HG03460 (cell line): ENCODE results near the gene SCAPER.

Experiments used
- ATAC-seq: cut with Tn5 transposase; IDR thresholded peaks from one replicate; pipeline ENCODE4 v1.9.1; 2021; ENCODE audit not compliant: unreplicated experiment

SCAPER gene

GRCh38 chr15:76377751-76378150, 527.4 kb downstream of the SCAPER start:
- no peak for ATAC-seq

GRCh38 chr15:76377217-76377616, 527.9 kb downstream of the SCAPER start:
- no peak for ATAC-seq

GRCh38 chr15:76376816-76377215, 528.3 kb downstream of the SCAPER start:
- no peak for ATAC-seq

DNA sequence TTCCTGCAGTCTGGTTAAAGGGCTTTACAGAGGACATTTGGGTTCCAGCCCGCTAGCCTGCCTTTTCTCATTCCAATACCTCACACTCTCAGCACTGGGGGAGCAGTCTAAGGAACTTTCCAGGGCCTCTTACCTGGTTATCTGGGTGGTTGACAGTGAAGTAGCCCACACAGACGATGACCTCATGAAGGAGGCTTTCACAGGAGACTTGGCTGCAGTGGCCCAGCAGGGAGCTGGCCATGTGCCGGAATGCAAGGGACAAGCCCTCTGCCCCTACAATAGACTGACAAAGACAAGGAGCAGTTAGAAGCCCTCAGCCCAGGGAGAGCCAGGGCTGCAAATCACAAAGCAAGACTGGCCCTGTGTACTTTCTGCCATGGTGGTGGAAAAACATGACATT, 529.1 kb downstream of the SCAPER start:
- ATAC-seq, result no peak

DNA sequence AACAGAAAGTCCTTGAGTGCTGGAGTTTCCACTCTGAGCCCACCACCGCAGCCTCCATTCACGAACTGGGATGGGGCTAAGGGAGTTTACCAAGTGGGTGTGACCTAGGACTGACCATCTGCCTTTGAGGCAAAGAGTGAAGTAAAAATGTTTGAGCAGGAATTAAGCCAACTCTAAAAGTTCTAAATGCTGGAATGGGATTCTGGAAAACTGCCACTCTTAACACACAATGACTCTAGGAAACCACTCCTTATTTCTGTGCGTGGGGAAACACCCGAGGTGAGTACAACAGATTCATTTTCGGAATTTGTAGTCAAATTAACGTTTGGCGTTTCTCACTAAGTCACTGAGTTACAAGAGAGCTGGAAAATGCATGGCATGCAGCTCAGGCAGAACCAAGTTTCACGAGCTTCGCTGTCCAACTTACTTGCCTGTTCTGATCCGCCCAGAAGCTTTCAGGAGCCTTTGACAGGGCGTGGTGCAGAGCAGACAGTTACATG, 537.0 kb downstream of the SCAPER start:
- no peak for ATAC-seq

- no peak for ATAC-seq
These were observed 538.4 kb downstream of the SCAPER start for GRCh38 chr15:76366714-76367113.

DNA sequence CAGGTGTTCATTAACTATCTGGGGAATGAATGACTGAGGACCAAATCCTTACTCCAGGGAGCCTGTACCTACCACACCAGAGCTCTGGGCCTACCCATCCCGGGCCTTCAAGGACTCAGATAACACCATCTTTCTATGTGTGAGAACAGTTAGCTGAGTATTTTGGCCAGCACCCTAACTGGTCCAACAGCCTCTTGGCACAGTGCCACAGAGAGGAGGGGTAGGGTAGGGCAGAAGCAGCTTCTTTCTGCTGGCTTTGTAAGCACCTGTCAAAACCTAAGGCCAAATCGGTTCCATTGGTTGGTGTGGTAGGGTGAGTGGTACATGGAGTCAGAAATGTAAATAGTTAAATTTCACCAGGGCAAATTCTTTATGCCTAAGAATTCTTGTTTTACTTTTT, 541.9 kb downstream of the SCAPER start:
- ATAC-seq, result no peak

GRCh38 chr15:76360416-76360815, 544.7 kb downstream of the SCAPER start:
- ATAC-seq, result no peak

- no peak for ATAC-seq
These were observed 546.0 kb downstream of the SCAPER start for GRCh38 chr15:76359152-76359551.

GRCh38 chr15:76358453-76358852, 546.7 kb downstream of the SCAPER start:
- ATAC-seq, result no peak

DNA sequence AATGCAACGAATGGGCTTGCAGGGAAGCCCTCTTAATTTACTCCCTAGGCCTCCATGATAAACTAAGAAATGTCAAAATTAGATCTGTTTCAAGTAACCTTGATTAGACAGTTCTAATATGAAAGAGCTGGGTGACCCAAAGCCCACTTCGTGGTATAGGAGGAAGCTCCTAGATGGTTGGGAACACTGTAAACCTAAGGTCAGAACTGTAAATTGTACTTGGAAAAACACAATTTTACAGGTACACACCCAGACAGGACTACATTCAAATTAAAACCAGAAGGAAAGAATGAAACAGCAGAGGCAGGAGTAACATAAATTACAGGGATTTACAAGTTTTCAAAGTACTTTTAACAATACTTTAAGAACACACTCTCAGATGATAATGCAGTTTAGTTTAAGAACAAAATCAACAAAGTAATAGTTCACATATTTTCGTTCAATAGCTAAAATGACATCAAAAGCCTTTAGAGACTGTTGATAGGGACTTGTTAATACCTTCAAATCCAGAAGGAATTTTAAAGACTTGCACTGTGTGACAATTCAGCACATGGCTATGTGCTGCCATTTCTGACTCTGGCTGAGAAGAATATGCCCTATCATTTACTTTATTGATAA, 550.2 kb downstream of the SCAPER start:
- ATAC-seq, result no peak

DNA sequence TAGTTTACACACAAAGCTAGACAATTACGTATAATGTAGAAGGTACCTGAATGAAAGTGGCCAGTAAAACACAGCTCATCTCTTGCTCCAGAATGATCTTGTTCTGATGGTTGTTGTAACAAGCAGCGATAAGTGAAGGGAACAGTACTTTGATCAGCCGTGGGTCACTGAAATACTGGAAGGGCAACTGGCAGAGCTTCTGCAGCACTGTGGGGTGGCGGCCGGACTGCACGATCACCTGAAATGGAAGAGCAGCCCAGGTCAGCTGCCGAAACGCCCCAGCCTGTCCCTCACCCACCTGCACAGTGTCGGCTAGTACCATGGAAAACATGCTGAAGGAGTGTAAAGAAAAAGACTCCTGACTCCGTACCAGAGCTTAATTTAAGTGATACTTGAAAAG, 551.2 kb downstream of the SCAPER start:
- no peak for ATAC-seq

GRCh38 chr15:76353023-76353577, 552.0 kb downstream of the SCAPER start:
- no peak for ATAC-seq

- no peak for ATAC-seq
These were observed 555.7 kb downstream of the SCAPER start for GRCh38 chr15:76349301-76350070.

DNA sequence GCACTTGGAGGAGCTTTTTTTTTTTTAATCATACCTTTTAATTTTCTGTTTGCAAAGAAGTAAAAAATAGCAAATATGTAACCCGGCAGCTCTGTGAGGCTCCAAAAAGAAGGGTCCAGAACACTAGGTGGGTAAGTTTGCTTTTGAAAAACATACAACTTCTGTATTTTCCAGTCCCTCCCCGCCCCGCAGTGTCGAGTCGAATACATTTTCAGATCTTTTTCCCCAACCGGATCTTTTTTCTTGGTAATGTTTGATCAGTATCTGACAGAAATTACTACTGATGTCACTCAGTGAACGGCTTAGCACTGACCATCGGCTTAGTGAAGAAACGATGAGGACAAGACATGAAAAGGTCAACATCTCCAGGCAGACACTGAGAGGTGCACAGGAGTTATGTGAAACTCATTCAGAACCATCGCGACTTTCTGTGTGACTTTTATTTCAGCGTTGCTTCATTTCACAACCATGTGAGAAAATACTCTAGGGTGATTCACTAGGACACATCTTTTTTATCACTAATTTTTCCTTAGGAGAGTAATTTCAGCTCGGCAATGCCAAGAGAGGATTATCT, 557.6 kb downstream of the SCAPER start:
- no peak for ATAC-seq

GRCh38 chr15:76346669-76347481, 558.3 kb downstream of the SCAPER start:
- ATAC-seq, result no peak

DNA sequence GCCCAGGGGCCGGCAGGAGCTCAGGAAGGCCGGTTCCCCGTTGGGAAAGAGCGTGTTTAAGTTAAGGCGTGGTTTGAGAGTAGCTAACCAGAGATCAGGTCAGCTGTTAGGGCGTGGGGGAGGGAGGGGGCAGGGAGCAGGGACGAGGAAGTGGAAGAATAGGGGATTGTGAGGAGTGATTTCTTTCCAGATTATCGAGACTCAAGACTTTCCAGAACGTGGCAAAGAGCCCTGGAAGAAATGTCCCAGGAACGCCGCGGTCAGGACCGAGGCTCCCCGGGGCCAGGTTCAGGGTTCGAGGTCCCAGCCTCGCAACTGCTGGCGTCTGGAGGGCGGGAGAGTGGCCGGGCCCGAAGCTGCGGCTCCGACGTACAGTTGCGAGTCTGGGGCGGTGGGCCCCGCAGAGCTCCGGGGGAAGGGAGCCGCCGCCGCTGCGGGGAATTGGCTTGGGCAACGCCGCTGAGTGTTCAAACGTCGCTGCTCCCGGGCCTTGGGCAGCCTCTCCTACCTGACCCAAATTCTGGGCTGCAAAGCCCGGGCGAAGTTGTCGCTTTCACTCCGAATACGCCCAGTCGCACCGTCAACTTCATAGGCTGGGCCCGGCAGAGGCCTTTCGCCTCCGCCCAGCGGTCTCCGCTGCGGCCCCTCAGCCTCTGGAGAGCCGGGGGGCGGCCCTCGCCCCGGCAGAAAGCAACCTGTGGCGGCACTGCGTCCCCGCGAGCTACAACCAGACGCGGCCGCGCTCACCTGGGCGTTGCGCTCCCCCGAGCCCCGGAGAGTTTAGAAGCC, 559.1 kb downstream of the SCAPER start:
- no peak for ATAC-seq

- no peak for ATAC-seq
These were observed 559.6 kb downstream of the SCAPER start for GRCh38 chr15:76345583-76345879.

GRCh38 chr15:76344893-76345582, 560.1 kb downstream of the SCAPER start:
- no peak for ATAC-seq
